K562 treated with DMSO at 1 percent for 24 hours (cell line): ENCODE measurements around the gene FCGR2B. TPM values are rescaled to one million over a fixed set of nuclear protein-coding genes. Genes with fewer than 3 reads are reported as not detected.

Experiments used
- total RNA-seq: library from RNA; unstranded; fragments of 300-600 nt; gene quantifications from 2 replicates; pipeline ENCODE4 v1.2.3, GENCODE V29; 2022; ENCODE audit warnings: low read depth; ENCODE audit not compliant: insufficient read depth

FCGR2B gene
- total RNA-seq = 7.8 and 11.0 TPM in 2 replicates

DNA sequence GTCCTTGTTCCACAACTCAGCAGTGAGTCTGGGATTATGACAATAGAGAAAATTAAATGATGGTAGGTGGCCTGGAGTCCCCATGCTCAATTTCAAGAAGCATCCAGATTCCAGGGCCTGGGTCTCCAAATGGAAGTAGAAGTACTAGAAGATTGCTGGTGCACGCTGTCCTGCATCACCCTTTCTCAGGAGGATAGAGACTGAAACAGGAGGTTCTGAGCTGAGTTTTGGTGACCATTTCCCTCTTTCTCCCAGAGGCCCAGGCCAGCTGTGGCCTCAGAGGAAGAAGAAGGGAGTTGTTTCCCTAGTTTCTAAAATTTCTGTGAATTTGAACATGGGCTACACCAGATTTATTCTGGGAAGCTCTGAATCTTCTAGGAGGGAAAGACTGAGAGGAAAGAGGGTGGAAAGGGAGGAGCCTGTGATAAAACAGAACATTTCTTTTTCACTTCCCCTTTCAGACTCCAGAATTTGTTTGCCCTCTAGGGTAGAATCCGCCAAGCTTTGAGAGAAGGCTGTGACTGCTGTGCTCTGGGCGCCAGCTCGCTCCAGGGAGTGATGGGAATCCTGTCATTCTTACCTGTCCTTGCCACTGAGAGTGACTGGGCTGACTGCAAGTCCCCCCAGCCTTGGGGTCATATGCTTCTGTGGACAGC lies at the start of gene FCGR2B:
Gene FCGR2B, plus strand, starts transcription at position 460 of the 656 bp plus-strand sequence. Its CDS starts 99 bp downstream, at position 559.

GRCh38 chr1:161631076-161631475 lies 31.9 kb upstream of the FCGR2B start, which contains the start of gene FCGR3B:
Gene FCGR3B (minus strand): TSS chr1:161631176. CDS start chr1:161631094, 82 bp downstream.

DNA sequence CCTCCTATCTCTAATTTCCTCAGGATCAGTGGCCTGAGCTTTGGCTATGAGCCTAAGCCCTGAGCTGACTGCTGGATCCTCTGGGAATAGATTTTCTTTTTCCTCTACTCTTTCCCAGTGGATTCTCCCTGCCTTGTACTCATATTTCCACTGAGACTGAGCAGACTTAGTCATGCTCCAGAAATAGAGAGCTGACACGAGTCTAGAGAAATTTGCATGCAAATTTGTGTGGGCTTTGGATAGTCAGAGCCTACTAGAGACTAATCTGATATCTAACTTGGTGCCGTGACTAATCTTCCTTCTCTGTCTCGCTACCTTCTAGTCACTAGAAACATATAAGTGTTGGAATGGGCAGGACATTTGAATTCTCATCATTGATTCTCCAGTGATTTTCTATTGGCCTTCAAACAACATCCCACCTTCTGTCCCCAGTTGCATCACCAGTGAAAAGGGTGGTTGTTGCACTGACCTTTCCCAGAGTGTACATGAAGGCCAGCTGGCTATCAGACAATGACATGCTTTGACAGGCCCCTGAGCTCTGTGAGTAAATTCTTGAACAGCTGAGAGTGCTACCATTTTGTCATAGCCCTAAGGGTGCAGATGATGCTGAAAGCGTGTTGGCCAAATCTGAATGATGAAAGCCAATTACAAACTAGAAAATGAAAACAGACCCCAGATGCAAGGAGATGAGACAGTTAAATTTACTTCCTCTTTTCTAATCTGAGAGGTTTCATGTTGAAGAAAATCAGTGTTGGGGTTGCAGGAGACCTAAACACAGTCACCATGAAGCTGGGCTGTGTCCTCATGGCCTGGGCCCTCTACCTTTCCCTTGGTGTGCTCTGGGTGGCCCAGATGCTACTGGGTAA lies 43.8 kb downstream of the FCGR2B start, which contains the start of gene FCRLA:
Gene FCRLA, plus strand, starts transcription at position 748 of the 866 bp plus-strand sequence. Its CDS starts 36 bp downstream, at position 784.

DNA sequence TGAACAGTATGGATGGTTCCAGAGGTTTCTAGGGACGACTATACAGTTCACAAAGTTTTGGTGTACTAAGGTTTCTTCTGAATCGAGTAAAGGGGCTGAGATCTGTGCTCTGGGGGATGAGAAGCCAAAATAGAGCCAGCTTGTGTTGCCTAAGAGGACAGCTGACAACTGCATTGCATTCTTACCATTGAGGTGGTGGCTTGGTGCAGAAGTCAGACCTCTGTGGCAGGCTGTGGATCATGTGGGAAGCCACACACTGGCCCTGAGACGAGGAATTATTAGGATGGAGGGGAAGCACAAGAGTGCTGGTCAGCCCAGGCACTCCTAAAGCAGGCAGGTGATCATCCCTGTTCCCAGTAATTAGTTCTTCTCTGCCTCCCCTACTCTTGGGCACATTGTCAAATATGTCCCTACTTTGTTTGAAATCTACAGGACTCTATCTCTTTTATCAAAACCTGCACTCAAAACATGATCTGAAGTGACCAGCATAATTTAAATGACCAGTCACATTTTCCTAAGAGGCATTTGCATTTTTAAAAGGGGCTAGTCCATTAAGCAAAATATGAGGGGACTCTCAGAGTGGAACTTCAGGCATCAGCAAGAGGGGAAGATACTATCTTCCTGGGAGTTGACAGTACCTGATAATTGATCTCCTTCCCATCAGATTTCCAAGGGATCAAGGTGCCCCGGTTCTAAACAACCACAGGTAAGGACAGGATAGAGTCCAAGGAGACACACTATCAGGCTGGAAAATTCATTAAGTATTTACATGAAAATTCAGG lies 58.2 kb downstream of the FCGR2B start, which contains the start of gene FCRLB:
Gene FCRLB, plus strand, starts transcription at position 589 of the 782 bp plus-strand sequence. CDS start 1,129 bp downstream, outside the sequence.

Other genes starting within 250 kb of the FCGR2B start
- 92.8 and 94.7 TPM in 2 replicates for gene FCGR2A, start 157.7 kb upstream of the FCGR2B start, total RNA-seq
- gene HSPA6, start 138.6 kb upstream of the FCGR2B start, total RNA-seq = 14.7 and 19.0 TPM in 2 replicates
- gene FCGR3A, start 113.3 kb upstream of the FCGR2B start, total RNA-seq = not detected in 2 replicates
- gene FCGR3B, start 32.0 kb upstream of the FCGR2B start, total RNA-seq = 0.34 TPM in 1 of 2 replicates, not detected in the other
- gene FCRLA, start 44.1 kb downstream of the FCGR2B start, total RNA-seq = 12.0 and 14.9 TPM in 2 replicates
- 3.3 and 4.0 TPM in 2 replicates for gene FCRLB, start 58.4 kb downstream of the FCGR2B start, total RNA-seq
- 36.1 and 41.6 TPM in 2 replicates for gene DUSP12, start 86.6 kb downstream of the FCGR2B start, total RNA-seq
- gene ATF6, start 103.2 kb downstream of the FCGR2B start, total RNA-seq = 15.7 and 17.3 TPM in 2 replicates